ENCODE measurements around the gene AKAP6. TPM values are rescaled to one million over a fixed set of nuclear protein-coding genes. Genes with fewer than 3 reads are reported as not detected.

The AKAP6 gene
- total RNA-seq, 6 experiments from 2014 or later: 1.7 to 9.6 (median 4.3) TPM

- Histone ChIP-seq H3K4me1 (no peaks in the 10 kb centered on the region), H3K27ac (no peak overlapping the region), H3K9me3 (no peaks in the 10 kb centered on the region), H3K36me3 (no peaks in the 10 kb centered on the region), H3K4me3 (no peak overlapping the region), H3K27me3 (no peaks in the 10 kb centered on the region)
- ATAC-seq (no peak), DNase-seq (no peak)
- 71% methylated on average over 2 of the region's 2 CpGs for WGBS (ENCODE audit: insufficient coverage, low coverage, low lambda C conversion rate, missing lambda C conversion rate)
- intact Hi-C loops (cut with DNase I): no loop called here
- no peak for TF ChIP-seq POLR2A (IDR thresholded peaks at IDR 0.05)
- no peak for TF ChIP-seq CTCF (IDR thresholded peaks at IDR 0.05)
These were observed 105.1 kb downstream of the AKAP6 start for GRCh38 chr14:32434180-32434579.

GRCh38 chr14:32434880-32435279, 105.8 kb downstream of the AKAP6 start:
- Histone ChIP-seq H3K36me3 (no peaks in the 10 kb centered on the region), H3K4me3 (no peak overlapping the region), H3K4me1 (no peaks in the 10 kb centered on the region), H3K27ac (no peak overlapping the region), H3K9me3 (no peaks in the 10 kb centered on the region), H3K27me3 (no peaks in the 10 kb centered on the region)
- ATAC-seq: no peak
- intact Hi-C loops (cut with DNase I): no loop called here
- TF ChIP-seq CTCF (IDR thresholded peaks at IDR 0.05): no peak
- no peak for TF ChIP-seq POLR2A (IDR thresholded peaks at IDR 0.05)
- DNase-seq: no peak

- TF ChIP-seq POLR2A (IDR thresholded peaks at IDR 0.05): no peak
- H3K27ac ChIP-seq: no peak overlapping the region
- ATAC-seq: no peak
These were observed 106.3 kb downstream of the AKAP6 start for GRCh38 chr14:32435411-32435810.

GRCh38 chr14:32436993-32437392, 107.9 kb downstream of the AKAP6 start:
- Histone ChIP-seq H3K4me1 (no peaks in the 10 kb centered on the region), H3K36me3 (no peaks in the 10 kb centered on the region), H3K4me3 (no peak overlapping the region), H3K27me3 (no peaks in the 10 kb centered on the region), H3K27ac (no peak overlapping the region), H3K9me3 (no peaks in the 10 kb centered on the region)
- TF ChIP-seq CTCF (IDR thresholded peaks at IDR 0.05) (no peak), POLR2A (IDR thresholded peaks at IDR 0.05) (no peak)
- DNase-seq: no peak
- no peak for ATAC-seq
- intact Hi-C loops (cut with DNase I): no loop called here
- 75% methylated on average over 1 of the region's 1 CpG for WGBS (ENCODE audit: insufficient coverage, low coverage, low lambda C conversion rate, missing lambda C conversion rate)

More at GRCh38 chr14:32435411-32435810, 106.3 kb downstream of the AKAP6 start:
- intact Hi-C loops (cut with DNase I): no loop called here
- Histone ChIP-seq H3K9me3 (no peaks in the 10 kb centered on the region), H3K4me1 (no peaks in the 10 kb centered on the region), H3K36me3 (no peaks in the 10 kb centered on the region), H3K27me3 (no peaks in the 10 kb centered on the region), H3K4me3 (no peak overlapping the region)
- DNase-seq: no peak
- WGBS (ENCODE audit: insufficient coverage, low coverage, low lambda C conversion rate, missing lambda C conversion rate): 88% methylated on average over 2 of the region's 2 CpGs

- 64% methylated on average over 1 of the region's 1 CpG for WGBS (ENCODE audit: insufficient coverage, low coverage, low lambda C conversion rate, missing lambda C conversion rate)
- intact Hi-C loops (cut with DNase I): no loop called here
- no peak overlapping the region for H3K27ac ChIP-seq
These were observed 109.4 kb downstream of the AKAP6 start for GRCh38 chr14:32438517-32438916.

More at GRCh38 chr14:32438517-32438916, 109.4 kb downstream of the AKAP6 start:
- no peak for TF ChIP-seq POLR2A (IDR thresholded peaks at IDR 0.05)
- no peak for TF ChIP-seq CTCF (IDR thresholded peaks at IDR 0.05)
- Histone ChIP-seq H3K36me3 (no peaks in the 10 kb centered on the region), H3K4me3 (no peak overlapping the region), H3K9me3 (no peaks in the 10 kb centered on the region), H3K27me3 (no peaks in the 10 kb centered on the region), H3K4me1 (no peaks in the 10 kb centered on the region)
- DNase-seq (no peak), ATAC-seq (no peak)

Measured in right lobe of liver (tissue), 6 donors.